ENCODE results near the gene CSMD2. TPM values are rescaled to one million over a fixed set of nuclear protein-coding genes. Genes with fewer than 3 reads are reported as not detected.

The CSMD2 gene
- total and polyA plus RNA-seq, 7 donors: 0.02 to 0.32 (median 0.10) TPM

- Histone ChIP-seq H3K36me3 (ENCODE audit: insufficient read depth in 1 of 2, low read depth in 1 of 2) (no peaks in the 10 kb centered on the region), H3K9me3 (no peaks in the 10 kb centered on the region), H3K27me3 (ENCODE audit: insufficient read depth in 3 of 3, low read length in 2 of 3) (peaks cover 0 to 12% (median 3%) of the 10 kb centered on the region in 3 donors), H3K4me1 (no peaks in the 10 kb centered on the region), H3K4me3 (no peak overlapping the region), H3K27ac (no peak overlapping the region)
- TF ChIP-seq CTCF (IDR thresholded peaks at IDR 0.05): no peak
- intact Hi-C loops (cut with DNase I): no loop called here
- DNase-seq (no peak), ATAC-seq (no peak)
- WGBS, 3 donors: 40 to 57% (median 50%) methylated on average over 4 of the region's 4 CpGs
Measured at GRCh38 chr1:33931111-33931475, 233.9 kb downstream of the CSMD2 start.

- Histone ChIP-seq H3K27ac (no peak overlapping the region), H3K27me3 (ENCODE audit: insufficient read depth in 3 of 3, low read length in 2 of 3) (peaks cover 0 to 12% (median 3%) of the 10 kb centered on the region in 3 donors), H3K9me3 (no peaks in the 10 kb centered on the region), H3K4me3 (no peak overlapping the region), H3K36me3 (ENCODE audit: insufficient read depth in 1 of 2, low read depth in 1 of 2) (no peaks in the 10 kb centered on the region), H3K4me1 (no peaks in the 10 kb centered on the region)
- intact Hi-C loops (cut with DNase I): no loop called here
- DNase-seq (no peak), ATAC-seq (peak in 3 of 4 donors; percentile 28 to 48 (median 44))
- 32 to 56% (median 42%) methylated on average over 11 of the region's 11 CpGs for WGBS, 3 donors
- TF ChIP-seq CTCF (IDR thresholded peaks at IDR 0.05): no peak
Measured at GRCh38 chr1:33930346-33931110, 234.5 kb downstream of the CSMD2 start.

- no peak for ATAC-seq
- H3K9me3 ChIP-seq: peaks cover 4% of the 10 kb centered on the region
- no peak for TF ChIP-seq CTCF (IDR thresholded peaks at IDR 0.05)
- H3K4me3 ChIP-seq: no peak overlapping the region
- no peaks in the 10 kb centered on the region for H3K4me1 ChIP-seq
- intact Hi-C loops (cut with DNase I): no loop called here
- peaks cover 0 to 12% (median 3%) of the 10 kb centered on the region in 3 donors for H3K27me3 ChIP-seq (ENCODE audit: insufficient read depth in 3 of 3, low read length in 2 of 3)
- no peak overlapping the region for H3K27ac ChIP-seq
- DNase-seq: no peak
- H3K36me3 ChIP-seq (ENCODE audit: insufficient read depth in 1 of 2, low read depth in 1 of 2): no peaks in the 10 kb centered on the region
Measured at GRCh38 chr1:33928251-33928650, 236.8 kb downstream of the CSMD2 start.

GRCh38 chr1:33927721-33928120, 237.3 kb downstream of the CSMD2 start:
- H3K4me3 ChIP-seq: no peak overlapping the region
- H3K27me3 ChIP-seq (ENCODE audit: insufficient read depth in 3 of 3, low read length in 2 of 3): peaks cover 0 to 12% (median 3%) of the 10 kb centered on the region in 3 donors
- no peaks in the 10 kb centered on the region for H3K36me3 ChIP-seq (ENCODE audit: insufficient read depth in 1 of 2, low read depth in 1 of 2)
- 79 to 86% (median 82%) methylated on average over 2 of the region's 2 CpGs for WGBS, 3 donors
- no peak for TF ChIP-seq CTCF (IDR thresholded peaks at IDR 0.05)
- no peak for ATAC-seq
- H3K9me3 ChIP-seq: peaks cover 4% of the 10 kb centered on the region
- no peaks in the 10 kb centered on the region for H3K4me1 ChIP-seq
- DNase-seq: no peak
- intact Hi-C loops (cut with DNase I): no loop called here
- no peak overlapping the region for H3K27ac ChIP-seq

GRCh38 chr1:33925586-33925985, 239.4 kb downstream of the CSMD2 start:
- Histone ChIP-seq H3K36me3 (ENCODE audit: insufficient read depth in 1 of 2, low read depth in 1 of 2) (no peaks in the 10 kb centered on the region), H3K27ac (no peak overlapping the region), H3K27me3 (ENCODE audit: insufficient read depth in 3 of 3, low read length in 2 of 3) (peaks cover 0 to 11% (median 0%) of the 10 kb centered on the region in 3 donors), H3K4me3 (no peak overlapping the region), H3K4me1 (no peaks in the 10 kb centered on the region), H3K9me3 (peaks cover 4% of the 10 kb centered on the region)
- DNase-seq (no peak), ATAC-seq (no peak)
- intact Hi-C loops (cut with DNase I): no loop called here
- TF ChIP-seq CTCF (IDR thresholded peaks at IDR 0.05): no peak
- WGBS, 3 donors: 76 to 85% (median 83%) methylated on average over 8 of the region's 8 CpGs

Measured in psoas muscle (tissue), 8 donors.